Neural cell (in vitro differentiated cells): ENCODE results near the gene DUSP7. TPM values are rescaled to one million over a fixed set of nuclear protein-coding genes. Genes with fewer than 3 reads are reported as not detected.

Experiments
- H2AFZ ChIP-seq: fragments of 200-600, 300-800 bp; sonication (generic), shearing (Covaris generic); 2 replicates; pipeline ENCODE4 v1.6.0; 2014; ENCODE audit warnings: low read depth, mild to moderate bottlenecking, antibody characterized with exemption, low read length, moderate library complexity
- H3F3A ChIP-seq: fragments of 200-600 bp; shearing (Covaris generic); 2 replicates; pipeline ENCODE4 v1.6.1; 2016; ENCODE audit warnings: mild to moderate bottlenecking, moderate library complexity, mixed read lengths, antibody characterized with exemption, low read length; ENCODE audit not compliant: insufficient read depth, poor library complexity, severe bottlenecking
- H3K27ac ChIP-seq: fragments of 200-600, 300-800 bp; sonication (generic), shearing (Covaris generic); 2 replicates; pipeline ENCODE4 v1.5.1; 2014; ENCODE audit warnings: mild to moderate bottlenecking, low read length, moderate library complexity
- H3K27me3 ChIP-seq: fragments of 300-800, 200-600 bp; sonication (generic), shearing (Covaris generic); 2 replicates; pipeline ENCODE4 v1.6.0; 2014; ENCODE audit warnings: mild to moderate bottlenecking, low read depth, low read length, moderate library complexity; ENCODE audit not compliant: insufficient read depth
- H3K36me3 ChIP-seq: fragments of 300-800, 200-600 bp; sonication (generic), shearing (Covaris generic); 2 replicates; pipeline ENCODE4 v1.5.1; 2014; ENCODE audit warnings: mild to moderate bottlenecking, antibody characterized with exemption, low read length, moderate library complexity; ENCODE audit not compliant: insufficient read depth
- H3K4me2 ChIP-seq: fragments of 300-800, 200-600 bp; sonication (generic), shearing (Covaris generic); 2 replicates; pipeline ENCODE4 v1.6.0; 2014; ENCODE audit warnings: mild to moderate bottlenecking, low read length
- H3K4me3 ChIP-seq: fragments of 300-800, 200-600 bp; sonication (generic), shearing (Covaris generic); 2 replicates; pipeline ENCODE4 v1.5.1; 2014; ENCODE audit warnings: mild to moderate bottlenecking, low read length, moderate library complexity
- H3K79me2 ChIP-seq: fragments of 200-600 bp; shearing (Covaris generic); replicated peaks from 2 replicates; pipeline ENCODE4 v1.6.0; 2014; ENCODE audit warnings: mild to moderate bottlenecking, low read length, moderate library complexity; ENCODE audit not compliant: insufficient read depth
- H3K9ac ChIP-seq: fragments of 300-800, 200-600 bp; sonication (generic), shearing (Covaris generic); 2 replicates; pipeline ENCODE4 v1.6.1; 2016; ENCODE audit warnings: mild to moderate bottlenecking, low read length, mixed read lengths
- H3K9me2 ChIP-seq: fragments of 200-600 bp; shearing (Covaris generic); 2 replicates; pipeline ENCODE4 v1.6.1; 2016; ENCODE audit warnings: mild to moderate bottlenecking, low read length, mixed read lengths; ENCODE audit not compliant: insufficient read depth
- H3K9me3 ChIP-seq: fragments of 200-600, 300-800 bp; sonication (generic), shearing (Covaris generic); 2 replicates; pipeline ENCODE4 v1.6.1; 2016; ENCODE audit warnings: mild to moderate bottlenecking, mixed run types, low read length, moderate library complexity, mixed read lengths
- H4K20me1 ChIP-seq: fragments of 200-600 bp; shearing (Covaris generic); 2 replicates; pipeline ENCODE4 v1.6.1; 2016; ENCODE audit warnings: mild to moderate bottlenecking, mixed run types; ENCODE audit not compliant: insufficient read depth
- EP300 ChIP-seq: fragments of 450-650 bp; conservative IDR thresholded peaks from 2 replicates; pipeline ENCODE4 v1.6.1; 2014; ENCODE audit warnings: antibody characterized with exemption, mild to moderate bottlenecking, moderate library complexity; ENCODE audit not compliant: poor library complexity, severe bottlenecking
- EZH2 ChIP-seq: fragments of 200-600, 300-800 bp; shearing (Covaris generic), sonication (generic); IDR thresholded peaks from 2 replicates; pipeline ENCODE4 v1.6.1; 2014; ENCODE audit warnings: antibody characterized with exemption, low read length, borderline replicate concordance, mild to moderate bottlenecking; ENCODE audit not compliant: insufficient read depth, poor library complexity, severe bottlenecking
- MXI1 ChIP-seq: fragments of 450-650 bp; conservative IDR thresholded peaks from 2 replicates; pipeline ENCODE4 v1.6.1; 2014; ENCODE audit warnings: antibody characterized with exemption, mild to moderate bottlenecking; ENCODE audit not compliant: poor library complexity, severe bottlenecking
- POLR2AphosphoS5 ChIP-seq: IDR thresholded peaks from 2 replicates; pipeline ENCODE4 v1.6.1; 2012
- RAD21 ChIP-seq: fragments of 450-650 bp; conservative IDR thresholded peaks from 2 replicates; pipeline ENCODE4 v1.6.1; 2014; ENCODE audit warnings: antibody characterized with exemption, mild to moderate bottlenecking, moderate library complexity
- SMC3 ChIP-seq: fragments of 450-650 bp; conservative IDR thresholded peaks from 2 replicates; pipeline ENCODE4 v1.6.1; 2014; ENCODE audit warnings: antibody characterized with exemption, mild to moderate bottlenecking, moderate library complexity; ENCODE audit not compliant: poor library complexity
- TAF1 ChIP-seq: IDR thresholded peaks from 2 replicates; pipeline ENCODE4 v1.6.1; 2012; ENCODE audit warnings: low read depth
- polyA minus RNA-seq: library from RNA; depleted of rRNA, polyadenylated mRNA; stranded (reverse); fragments of >200 nt; gene quantifications from 2 replicates; pipeline ENCODE4 v1.2.3, GENCODE V29; 2014
- polyA plus RNA-seq: library from polyadenylated mRNA; depleted of rRNA; stranded (reverse); fragments of >200 nt; gene quantifications from 2 replicates; pipeline ENCODE4 v1.2.3, GENCODE V29; 2014
- TF ChIP-seq, protein P1 (sequence below): fragments of 450-650 bp; IDR thresholded peaks from 2 replicates; pipeline ENCODE4 v1.5.1; 2014; ENCODE audit warnings: antibody characterized with exemption, mild to moderate bottlenecking, moderate library complexity; ENCODE audit not compliant: poor library complexity, severe bottlenecking
- TF ChIP-seq, protein P2 (sequence below): IDR thresholded peaks from 2 replicates; pipeline ENCODE4 v1.6.1; 2012; ENCODE audit warnings: borderline replicate concordance

DUSP7 gene, protein sequence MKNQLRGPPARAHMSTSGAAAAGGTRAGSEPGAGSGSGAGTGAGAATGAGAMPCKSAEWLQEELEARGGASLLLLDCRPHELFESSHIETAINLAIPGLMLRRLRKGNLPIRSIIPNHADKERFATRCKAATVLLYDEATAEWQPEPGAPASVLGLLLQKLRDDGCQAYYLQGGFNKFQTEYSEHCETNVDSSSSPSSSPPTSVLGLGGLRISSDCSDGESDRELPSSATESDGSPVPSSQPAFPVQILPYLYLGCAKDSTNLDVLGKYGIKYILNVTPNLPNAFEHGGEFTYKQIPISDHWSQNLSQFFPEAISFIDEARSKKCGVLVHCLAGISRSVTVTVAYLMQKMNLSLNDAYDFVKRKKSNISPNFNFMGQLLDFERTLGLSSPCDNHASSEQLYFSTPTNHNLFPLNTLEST
- polyA plus RNA-seq: 8.5 and 9.3 TPM in 2 replicates
- polyA minus RNA-seq: 13.6 and 15.7 TPM in 2 replicates

DNA sequence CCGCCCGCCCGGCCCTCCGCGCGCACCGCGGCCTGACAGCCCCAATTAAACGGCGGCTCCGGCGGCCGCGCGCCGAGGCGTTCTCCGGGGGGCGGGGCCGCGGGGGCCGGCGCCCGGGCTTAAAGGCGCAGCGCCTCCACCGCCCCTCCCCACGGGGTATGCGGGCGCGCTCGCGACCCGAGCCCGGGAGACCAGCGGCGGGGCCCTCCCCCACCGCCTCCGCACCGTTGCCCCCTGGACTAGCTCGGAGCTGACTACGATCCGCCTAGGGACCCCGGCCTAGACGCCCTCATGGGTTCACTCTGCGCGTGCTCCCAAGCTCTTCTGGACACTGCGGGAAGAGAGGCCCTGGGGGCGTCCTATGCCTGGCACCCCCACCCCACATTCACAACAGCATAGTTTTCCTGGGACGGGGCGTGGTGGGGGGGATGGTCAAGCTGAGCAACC is at the start of gene DUSP7:
DUSP7 (minus strand) TSS at position 51 of the 447 bp plus-strand sequence. CDS start 205 bp downstream, outside the sequence.
- Histone ChIP-seq H3K9ac (peak within 1 kb of the TSS; percentile 91), H3K4me2 (peak within 1 kb of the TSS; percentile 82), H3K27ac (peak within 1 kb of the TSS; percentile 94), H3K9me2 (no peaks in the 10 kb centered on the region), H3K36me3 (no peaks in the 10 kb centered on the region), H3K4me3 (peak within 1 kb of the TSS; percentile 93), H3K9me3 (no peaks in the 10 kb centered on the region), H3K27me3 (no peaks in the 10 kb centered on the region), H3K79me2 (peaks cover 9% of the 10 kb centered on the region), H2AFZ (peak within 1 kb of the TSS; percentile 70), H4K20me1 (no peaks in the 10 kb centered on the region), H3F3A (no peaks in the 10 kb centered on the region)
- peak; percentile 25 for TF ChIP-seq TAF1
- TF ChIP-seq MXI1: no peak
- peak; percentile 41 for TF ChIP-seq SMC3
- TF ChIP-seq EZH2: no peak
- TF ChIP-seq RAD21: no peak
- TF ChIP-seq POLR2AphosphoS5: no peak
- TF ChIP-seq, protein P1, sequence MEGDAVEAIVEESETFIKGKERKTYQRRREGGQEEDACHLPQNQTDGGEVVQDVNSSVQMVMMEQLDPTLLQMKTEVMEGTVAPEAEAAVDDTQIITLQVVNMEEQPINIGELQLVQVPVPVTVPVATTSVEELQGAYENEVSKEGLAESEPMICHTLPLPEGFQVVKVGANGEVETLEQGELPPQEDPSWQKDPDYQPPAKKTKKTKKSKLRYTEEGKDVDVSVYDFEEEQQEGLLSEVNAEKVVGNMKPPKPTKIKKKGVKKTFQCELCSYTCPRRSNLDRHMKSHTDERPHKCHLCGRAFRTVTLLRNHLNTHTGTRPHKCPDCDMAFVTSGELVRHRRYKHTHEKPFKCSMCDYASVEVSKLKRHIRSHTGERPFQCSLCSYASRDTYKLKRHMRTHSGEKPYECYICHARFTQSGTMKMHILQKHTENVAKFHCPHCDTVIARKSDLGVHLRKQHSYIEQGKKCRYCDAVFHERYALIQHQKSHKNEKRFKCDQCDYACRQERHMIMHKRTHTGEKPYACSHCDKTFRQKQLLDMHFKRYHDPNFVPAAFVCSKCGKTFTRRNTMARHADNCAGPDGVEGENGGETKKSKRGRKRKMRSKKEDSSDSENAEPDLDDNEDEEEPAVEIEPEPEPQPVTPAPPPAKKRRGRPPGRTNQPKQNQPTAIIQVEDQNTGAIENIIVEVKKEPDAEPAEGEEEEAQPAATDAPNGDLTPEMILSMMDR: no peak

DNA sequence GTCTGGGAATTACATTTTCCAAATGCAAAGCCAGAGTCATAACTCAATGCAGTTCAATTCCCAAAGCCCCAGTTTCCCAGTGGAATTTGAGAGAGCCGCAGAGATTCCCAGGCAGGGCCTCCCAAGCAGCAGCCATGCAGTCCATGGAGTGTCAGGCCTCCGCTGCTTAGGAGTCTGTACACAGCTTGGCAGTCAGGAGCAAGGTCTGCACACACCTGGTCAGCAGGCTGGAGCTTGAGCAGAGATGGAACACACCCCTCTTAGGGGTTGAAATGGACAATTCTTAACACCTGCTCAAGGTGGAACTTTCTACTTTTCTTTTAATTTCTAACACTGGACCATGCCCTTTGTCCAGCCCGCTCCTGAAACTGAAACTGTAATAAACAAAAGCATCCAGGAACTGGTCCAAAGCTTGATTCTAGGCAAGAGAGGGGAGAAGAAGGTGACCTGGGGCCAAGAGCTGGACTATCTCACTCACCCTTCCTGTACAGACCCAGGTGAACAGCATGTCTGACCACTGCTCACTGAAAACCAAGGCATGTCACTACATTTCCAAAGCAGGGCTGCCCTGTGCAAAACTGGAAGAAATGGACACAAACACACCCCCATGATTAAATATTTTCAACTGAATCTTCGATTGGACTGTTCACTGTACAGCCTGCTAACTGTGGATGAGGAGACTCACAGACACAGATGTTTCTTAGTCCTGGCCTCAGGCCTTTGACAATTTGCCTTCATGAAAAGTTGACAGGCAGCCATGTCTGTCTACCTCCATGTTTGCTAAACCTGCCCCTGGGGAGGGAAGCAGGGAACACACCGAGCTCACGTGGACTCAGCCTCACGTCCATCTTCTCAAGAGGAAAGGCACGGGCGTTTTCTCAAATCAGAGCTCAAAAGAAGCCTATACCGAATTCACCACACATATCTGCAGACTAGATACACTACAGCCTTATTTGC is 48.6 kb upstream of the DUSP7 start:
- Histone ChIP-seq H4K20me1 (no peaks in the 10 kb centered on the region), H3K36me3 (no peaks in the 10 kb centered on the region), H3K4me3 (no peak overlapping the region), H2AFZ (no peak overlapping the region), H3K9me3 (no peaks in the 10 kb centered on the region), H3K27ac (no peak overlapping the region), H3K27me3 (no peaks in the 10 kb centered on the region), H3F3A (no peaks in the 10 kb centered on the region), H3K4me2 (no peak overlapping the region), H3K9ac (no peak overlapping the region), H3K9me2 (no peaks in the 10 kb centered on the region), H3K79me2 (no peaks in the 10 kb centered on the region)
- TF ChIP-seq TAF1 (no peak), EP300 (no peak), POLR2AphosphoS5 (no peak), RAD21 (no peak)
- TF ChIP-seq, protein P1: no peak
- TF ChIP-seq, protein P2, sequence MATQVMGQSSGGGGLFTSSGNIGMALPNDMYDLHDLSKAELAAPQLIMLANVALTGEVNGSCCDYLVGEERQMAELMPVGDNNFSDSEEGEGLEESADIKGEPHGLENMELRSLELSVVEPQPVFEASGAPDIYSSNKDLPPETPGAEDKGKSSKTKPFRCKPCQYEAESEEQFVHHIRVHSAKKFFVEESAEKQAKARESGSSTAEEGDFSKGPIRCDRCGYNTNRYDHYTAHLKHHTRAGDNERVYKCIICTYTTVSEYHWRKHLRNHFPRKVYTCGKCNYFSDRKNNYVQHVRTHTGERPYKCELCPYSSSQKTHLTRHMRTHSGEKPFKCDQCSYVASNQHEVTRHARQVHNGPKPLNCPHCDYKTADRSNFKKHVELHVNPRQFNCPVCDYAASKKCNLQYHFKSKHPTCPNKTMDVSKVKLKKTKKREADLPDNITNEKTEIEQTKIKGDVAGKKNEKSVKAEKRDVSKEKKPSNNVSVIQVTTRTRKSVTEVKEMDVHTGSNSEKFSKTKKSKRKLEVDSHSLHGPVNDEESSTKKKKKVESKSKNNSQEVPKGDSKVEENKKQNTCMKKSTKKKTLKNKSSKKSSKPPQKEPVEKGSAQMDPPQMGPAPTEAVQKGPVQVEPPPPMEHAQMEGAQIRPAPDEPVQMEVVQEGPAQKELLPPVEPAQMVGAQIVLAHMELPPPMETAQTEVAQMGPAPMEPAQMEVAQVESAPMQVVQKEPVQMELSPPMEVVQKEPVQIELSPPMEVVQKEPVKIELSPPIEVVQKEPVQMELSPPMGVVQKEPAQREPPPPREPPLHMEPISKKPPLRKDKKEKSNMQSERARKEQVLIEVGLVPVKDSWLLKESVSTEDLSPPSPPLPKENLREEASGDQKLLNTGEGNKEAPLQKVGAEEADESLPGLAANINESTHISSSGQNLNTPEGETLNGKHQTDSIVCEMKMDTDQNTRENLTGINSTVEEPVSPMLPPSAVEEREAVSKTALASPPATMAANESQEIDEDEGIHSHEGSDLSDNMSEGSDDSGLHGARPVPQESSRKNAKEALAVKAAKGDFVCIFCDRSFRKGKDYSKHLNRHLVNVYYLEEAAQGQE: no peak
